ENCODE data around the gene F3.

- TF ChIP-seq ARID4B (CRISPR knock-in tag; IDR thresholded peaks at IDR 0.05; ENCODE audit: borderline replicate concordance) = no peak
- no peak for TF ChIP-seq SMAD3 (CRISPR knock-in tag; IDR thresholded peaks at IDR 0.05; ENCODE audit: borderline replicate concordance)
- TF ChIP-seq CTCF (IDR thresholded peaks at IDR 0.05) = no peak
- no peak for TF ChIP-seq SP1 (CRISPR knock-in tag; conservative IDR thresholded peaks at IDR 0.05)
- TF ChIP-seq IRF2 (CRISPR knock-in tag; IDR thresholded peaks at IDR 0.05; ENCODE audit: borderline replicate concordance, low read depth) = no peak
- no peak for TF ChIP-seq NFYB (CRISPR knock-in tag; conservative IDR thresholded peaks at IDR 0.05; ENCODE audit: low read depth)
Measured at GRCh38 chr1:94530373-94530878, 11.1 kb downstream of the F3 start.

Data from WTC11 (cell line).